Testis (tissue), 3 donors: Measurements from ENCODE around the gene GAREM2. TPM values are rescaled to one million over a fixed set of nuclear protein-coding genes. Genes with fewer than 3 reads are reported as not detected.

ENCODE experiments used
- DNase-seq: peaks from one replicate; pipeline ENCODE4 v3.0.0-alpha.2; 2019
- H3K27ac ChIP-seq, 2 donors: fragments of 200-600 bp; sonication (generic); one replicate each; pipeline ENCODE4 v1.5.1; 2019
- H3K27me3 ChIP-seq: fragments of 200-600 bp; sonication (generic); one replicate; pipeline ENCODE4 v1.5.1; 2019
- H3K36me3 ChIP-seq: fragments of 200-600 bp; sonication (generic); one replicate; pipeline ENCODE4 v1.5.1; 2017; ENCODE audit warnings: low read depth; ENCODE audit errors: missing control alignments
- H3K4me1 ChIP-seq: fragments of 200-600 bp; sonication (generic); one replicate; pipeline ENCODE4 v1.5.1; 2019
- H3K4me3 ChIP-seq, 2 donors: fragments of 200-600 bp; sonication (generic); one replicate each; pipeline ENCODE4 v1.5.1; 2017 to 2019
- H3K9me3 ChIP-seq: fragments of 200-600 bp; sonication (generic); one replicate; pipeline ENCODE4 v1.5.1; 2017
- CTCF ChIP-seq, 3 experiments: fragments of 450-650 bp in 2 of 3; fragments of 200-600 bp in 1 of 3; sonication (generic) in 1 of 3; IDR thresholded peaks; one replicate each; pipeline ENCODE4 v1.5.1; 2016 to 2019; ENCODE audit warnings: antibody characterized with exemption in 3 of 3, mild to moderate bottlenecking in 2 of 3, moderate library complexity in 1 of 3
- POLR2A ChIP-seq: fragments of 450-650 bp; IDR thresholded peaks from one replicate; pipeline ENCODE4 v1.6.1; 2017; ENCODE audit warnings: antibody characterized with exemption, mild to moderate bottlenecking, moderate library complexity
- WGBS, 2 donors: methylation state at CpG; one replicate each; pipeline ENCODE4 v1.1.5; 2018; 5-methylcytosine and 5-hydroxymethylcytosine counted together
- intact Hi-C: fragments of 100-400 bp; cut with DNase I; formaldehyde crosslinking; loops from one replicate; pipeline ENCODE4 v1.15.1; 2023; ENCODE audit warnings: low total_unique reads
- polyA plus RNA-seq: library from polyadenylated mRNA; stranded (reverse); fragments of 350-450 nt; fragmentation: Illumina TruSeq; extraction: RNeasy Lipid Tissue Mini Kit (QIAGEN cat#74804); gene quantifications from one replicate; pipeline ENCODE4 v1.2.3, GENCODE V29; 2014; ENCODE audit warnings: low read depth, low replicate concordance; ENCODE audit not compliant: insufficient read depth
- total RNA-seq, 2 donors: library from RNA; depleted of rRNA; stranded (reverse); fragments of >200 nt; gene quantifications; one replicate each; pipeline ENCODE4 v1.2.3, GENCODE V29; 2016

The GAREM2 gene
- total and polyA plus RNA-seq, 3 donors from 2014 or later = 4.6 to 6.8 (median 5.4) TPM

- WGBS, 2 donors = 93 to 99% methylated on average over 4 of the region's 4 CpGs
- no peaks in the 10 kb centered on the region for H3K36me3 ChIP-seq
- intact Hi-C loops = no loop called here
- no peak for DNase-seq
- no peaks in the 10 kb centered on the region for H3K27me3 ChIP-seq
- no peak overlapping the region for H3K27ac ChIP-seq
- H3K4me1 ChIP-seq = peaks cover 3% of the 10 kb centered on the region
- H3K9me3 ChIP-seq = no peaks in the 10 kb centered on the region
- no peak overlapping the region for H3K4me3 ChIP-seq
- TF ChIP-seq POLR2A = no peak
- no peak for TF ChIP-seq CTCF (IDR thresholded peaks at IDR 0.05)
Observed at GRCh38 chr2:26168785-26169184, 4.1 kb upstream of the GAREM2 start.

GRCh38 chr2:26169226-26169625 lies 3.7 kb upstream of the GAREM2 start:
- Histone ChIP-seq H3K4me3 (no peak overlapping the region), H3K36me3 (no peaks in the 10 kb centered on the region), H3K27ac (no peak overlapping the region), H3K4me1 (peaks cover 3% of the 10 kb centered on the region), H3K27me3 (no peaks in the 10 kb centered on the region), H3K9me3 (no peaks in the 10 kb centered on the region)
- no peak for TF ChIP-seq CTCF (IDR thresholded peaks at IDR 0.05)
- no peak for TF ChIP-seq POLR2A
- intact Hi-C loops = no loop called here
- WGBS, 2 donors = 90 to 100% methylated on average over 5 of the region's 5 CpGs
- DNase-seq = no peak

GRCh38 chr2:26169681-26170414 lies 3.0 kb upstream of the GAREM2 start:
- 84 to 90% methylated on average over 14 of the region's 14 CpGs for WGBS, 2 donors
- Histone ChIP-seq H3K27me3 (no peaks in the 10 kb centered on the region), H3K27ac (no peak overlapping the region), H3K36me3 (no peaks in the 10 kb centered on the region), H3K4me3 (no peak overlapping the region), H3K9me3 (no peaks in the 10 kb centered on the region), H3K4me1 (peaks cover 3% of the 10 kb centered on the region)
- intact Hi-C loops = no loop called here
- DNase-seq = no peak
- TF ChIP-seq POLR2A (no peak), CTCF (IDR thresholded peaks at IDR 0.05) (no peak)

- TF ChIP-seq POLR2A (no peak), CTCF (IDR thresholded peaks at IDR 0.05) (no peak)
- H3K27ac ChIP-seq = no peak overlapping the region
- peaks cover 3% of the 10 kb centered on the region for H3K4me1 ChIP-seq
- intact Hi-C loops = no loop called here
- DNase-seq = no peak
- H3K4me3 ChIP-seq = no peak overlapping the region
- H3K9me3 ChIP-seq = no peaks in the 10 kb centered on the region
- 88 to 93% methylated on average over 9 of the region's 9 CpGs for WGBS, 2 donors
- H3K36me3 ChIP-seq = no peaks in the 10 kb centered on the region
- no peaks in the 10 kb centered on the region for H3K27me3 ChIP-seq
Observed at GRCh38 chr2:26170795-26171194, 2.1 kb upstream of the GAREM2 start.
